ENCODE results near the gene OR2A7.
"Not testable (repeated sequence)": the region's sequence is repeated elsewhere in the genome, so short reads cannot be mapped to it uniquely, and the experiment has no call there.

Gene OR2A7

DNA sequence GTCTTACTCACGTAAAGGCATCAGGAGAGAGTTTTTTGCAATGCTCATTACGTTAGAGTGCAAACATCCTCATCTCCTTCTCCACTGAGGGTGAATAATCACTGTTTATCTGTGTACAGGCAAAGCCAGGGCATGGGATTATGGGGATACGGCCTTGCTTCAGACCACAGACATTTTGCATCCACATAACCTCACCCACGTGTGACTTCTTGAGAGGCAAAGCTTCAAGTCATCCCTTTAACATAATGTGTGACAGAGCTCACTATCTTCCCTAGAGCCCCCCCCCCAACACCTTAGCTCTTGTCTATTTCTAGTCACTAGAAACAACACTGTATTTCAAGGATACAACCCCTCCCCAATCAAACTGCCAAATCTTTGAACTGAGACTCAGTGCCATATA, 27.0 kb upstream of the OR2A7 start:
- not testable (repeated sequence) for H3K9me3 ChIP-seq (ENCODE audit: control insufficient read depth, low read length); H3K27me3 ChIP-seq (replicated peaks; ENCODE audit: control insufficient read depth, insufficient read depth, low read length, poor library complexity, severe bottlenecking); H3K4me1 ChIP-seq (ENCODE audit: control insufficient read depth, insufficient read depth, low read length, poor library complexity, severe bottlenecking); H3K4me3 ChIP-seq (ENCODE audit: insufficient read depth, low read depth, low read length, poor library complexity, severe bottlenecking); H3K36me3 ChIP-seq (ENCODE audit: control insufficient read depth, insufficient read depth, low read length); DNase-seq; H3K27ac ChIP-seq (ENCODE audit: insufficient read depth, low read length, poor library complexity, severe bottlenecking)

DNA sequence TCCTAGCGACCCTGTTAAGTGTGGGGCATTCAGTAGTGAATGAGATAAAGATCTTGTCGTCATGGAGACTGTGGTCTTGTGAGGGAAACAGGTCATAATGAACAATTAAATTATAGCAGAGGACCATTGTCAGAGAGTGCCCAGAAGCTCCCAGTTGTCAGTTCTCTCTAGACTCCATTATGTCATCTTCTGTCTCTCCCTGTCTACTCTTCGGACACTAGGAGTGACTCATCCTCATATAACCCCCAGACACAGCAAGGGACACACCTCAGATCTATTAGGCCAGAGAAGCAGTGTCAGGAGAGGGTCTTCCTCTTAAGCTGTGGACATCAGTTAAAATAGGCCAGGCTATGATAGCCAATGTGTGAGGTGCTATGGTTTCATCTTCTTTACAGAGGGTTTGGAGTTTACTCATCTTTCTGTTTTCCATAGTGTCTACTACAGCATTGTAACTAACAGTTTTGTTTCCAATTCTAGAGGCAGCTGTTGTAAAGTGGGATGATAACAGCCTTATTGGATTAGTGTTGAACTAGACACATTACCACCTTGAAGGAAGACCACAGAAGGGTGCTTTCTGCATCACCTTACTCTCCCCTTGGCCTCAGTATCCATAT, 22.7 kb upstream of the OR2A7 start:
- not testable (repeated sequence) for DNase-seq; H3K27me3 ChIP-seq (replicated peaks; ENCODE audit: control insufficient read depth, insufficient read depth, low read length, poor library complexity, severe bottlenecking); H3K27ac ChIP-seq (ENCODE audit: insufficient read depth, low read length, poor library complexity, severe bottlenecking); H3K4me3 ChIP-seq (ENCODE audit: insufficient read depth, low read depth, low read length, poor library complexity, severe bottlenecking); H3K36me3 ChIP-seq (ENCODE audit: control insufficient read depth, insufficient read depth, low read length); H3K4me1 ChIP-seq (ENCODE audit: control insufficient read depth, insufficient read depth, low read length, poor library complexity, severe bottlenecking); H3K9me3 ChIP-seq (ENCODE audit: control insufficient read depth, low read length)

DNA sequence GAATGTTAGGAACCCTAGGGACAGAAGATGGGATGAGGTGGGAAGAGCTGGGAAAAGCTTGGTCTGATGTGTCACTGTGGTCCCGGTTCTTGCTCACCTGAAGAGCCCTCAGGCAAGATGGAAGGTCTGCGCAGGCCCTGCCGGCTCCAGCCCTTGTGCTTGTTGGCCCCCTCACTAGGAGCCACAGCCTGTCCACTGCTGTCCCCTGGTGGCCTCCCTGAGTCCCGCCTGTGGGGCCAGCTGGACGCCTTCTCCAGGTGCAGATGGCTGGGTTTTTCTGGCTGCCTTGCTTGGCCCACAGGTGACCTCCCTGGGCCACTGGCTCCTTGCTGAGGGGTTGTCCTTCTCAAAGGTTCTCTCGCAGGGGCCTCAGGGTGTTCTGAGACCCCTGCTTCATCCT, 19.1 kb upstream of the OR2A7 start:
- not testable (repeated sequence) for H3K4me1 ChIP-seq (ENCODE audit: control insufficient read depth, insufficient read depth, low read length, poor library complexity, severe bottlenecking)

DNA sequence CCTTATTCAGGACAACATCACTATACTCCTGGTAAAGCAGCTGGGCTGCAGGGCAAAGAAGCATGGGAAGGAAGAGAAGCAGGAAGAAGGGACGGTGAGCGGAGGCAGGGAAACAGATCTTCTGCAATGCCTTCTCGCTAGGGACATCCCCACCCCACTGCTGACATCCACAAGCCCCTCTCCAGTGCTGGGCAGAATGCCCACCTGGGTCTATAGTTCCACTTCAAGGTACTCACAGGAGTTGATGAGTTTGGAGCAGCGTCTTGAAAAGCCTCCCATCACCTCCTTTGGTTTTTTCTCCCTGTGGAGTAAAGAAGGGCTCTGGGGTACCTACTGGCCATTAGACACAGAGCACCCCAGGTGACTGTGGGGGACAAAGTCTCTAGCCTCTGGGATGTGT, 17.9 kb upstream of the OR2A7 start:
- not testable (repeated sequence) for H3K4me3 ChIP-seq (ENCODE audit: insufficient read depth, low read depth, low read length, poor library complexity, severe bottlenecking); H3K36me3 ChIP-seq (ENCODE audit: control insufficient read depth, insufficient read depth, low read length)

More for the DNA sequence above, 19.1 kb upstream of the OR2A7 start:
- not testable (repeated sequence) for H3K27me3 ChIP-seq (replicated peaks; ENCODE audit: control insufficient read depth, insufficient read depth, low read length, poor library complexity, severe bottlenecking); H3K27ac ChIP-seq (ENCODE audit: insufficient read depth, low read length, poor library complexity, severe bottlenecking); H3K36me3 ChIP-seq (ENCODE audit: control insufficient read depth, insufficient read depth, low read length); H3K9me3 ChIP-seq (ENCODE audit: control insufficient read depth, low read length); H3K4me3 ChIP-seq (ENCODE audit: insufficient read depth, low read depth, low read length, poor library complexity, severe bottlenecking); DNase-seq

DNA sequence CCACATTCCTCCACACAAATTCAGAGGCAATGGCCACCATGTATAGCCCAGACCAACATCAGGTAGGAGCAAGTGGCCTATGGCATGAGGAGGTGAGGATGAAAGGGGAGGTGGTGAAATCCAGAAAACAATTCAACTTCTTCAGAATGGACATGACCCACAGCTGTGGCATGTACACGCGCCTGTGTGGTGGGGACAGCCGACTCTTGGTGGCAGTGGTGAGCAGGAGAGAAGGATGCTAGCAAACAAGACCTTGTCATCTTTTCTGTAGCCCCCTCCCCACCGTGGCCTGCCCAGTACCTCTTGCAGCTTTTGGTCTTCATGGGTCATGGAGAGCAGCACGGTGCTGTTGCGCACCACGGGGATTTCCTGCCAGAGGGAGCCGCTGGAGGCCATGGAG, 17.4 kb upstream of the OR2A7 start:
- H3K4me1 ChIP-seq (ENCODE audit: control insufficient read depth, insufficient read depth, low read length, poor library complexity, severe bottlenecking); H3K27me3 ChIP-seq (replicated peaks; ENCODE audit: control insufficient read depth, insufficient read depth, low read length, poor library complexity, severe bottlenecking); H3K4me3 ChIP-seq (ENCODE audit: insufficient read depth, low read depth, low read length, poor library complexity, severe bottlenecking); DNase-seq; H3K9me3 ChIP-seq (ENCODE audit: control insufficient read depth, low read length); H3K27ac ChIP-seq (ENCODE audit: insufficient read depth, low read length, poor library complexity, severe bottlenecking); H3K36me3 ChIP-seq (ENCODE audit: control insufficient read depth, insufficient read depth, low read length): not testable (repeated sequence)

More for the DNA sequence above, 17.9 kb upstream of the OR2A7 start:
- H3K4me1 ChIP-seq (ENCODE audit: control insufficient read depth, insufficient read depth, low read length, poor library complexity, severe bottlenecking); DNase-seq; H3K9me3 ChIP-seq (ENCODE audit: control insufficient read depth, low read length); H3K27ac ChIP-seq (ENCODE audit: insufficient read depth, low read length, poor library complexity, severe bottlenecking); H3K27me3 ChIP-seq (replicated peaks; ENCODE audit: control insufficient read depth, insufficient read depth, low read length, poor library complexity, severe bottlenecking): not testable (repeated sequence)

DNA sequence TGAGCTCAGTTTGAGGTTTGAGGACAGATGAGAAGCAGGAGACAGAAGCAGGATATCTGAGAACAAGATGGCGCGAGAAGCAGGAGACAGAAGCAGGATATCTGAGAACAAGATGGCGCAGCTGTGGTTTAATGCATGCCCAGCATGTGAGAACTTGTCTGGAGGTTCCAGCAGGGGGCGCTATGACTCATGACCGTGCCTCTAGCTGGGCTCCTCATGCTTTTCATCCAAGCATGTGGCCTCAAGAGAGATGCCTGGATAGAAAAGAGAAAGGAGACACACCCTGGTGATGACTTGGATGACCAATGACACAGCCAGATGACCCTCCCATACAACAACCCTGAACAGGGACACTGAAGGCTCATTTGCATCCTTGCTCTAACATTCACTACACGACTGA, 15.4 kb upstream of the OR2A7 start:
- H3K4me1 ChIP-seq (ENCODE audit: control insufficient read depth, insufficient read depth, low read length, poor library complexity, severe bottlenecking); H3K9me3 ChIP-seq (ENCODE audit: control insufficient read depth, low read length); H3K36me3 ChIP-seq (ENCODE audit: control insufficient read depth, insufficient read depth, low read length); H3K4me3 ChIP-seq (ENCODE audit: insufficient read depth, low read depth, low read length, poor library complexity, severe bottlenecking); DNase-seq; H3K27ac ChIP-seq (ENCODE audit: insufficient read depth, low read length, poor library complexity, severe bottlenecking); H3K27me3 ChIP-seq (replicated peaks; ENCODE audit: control insufficient read depth, insufficient read depth, low read length, poor library complexity, severe bottlenecking): not testable (repeated sequence)

DNA sequence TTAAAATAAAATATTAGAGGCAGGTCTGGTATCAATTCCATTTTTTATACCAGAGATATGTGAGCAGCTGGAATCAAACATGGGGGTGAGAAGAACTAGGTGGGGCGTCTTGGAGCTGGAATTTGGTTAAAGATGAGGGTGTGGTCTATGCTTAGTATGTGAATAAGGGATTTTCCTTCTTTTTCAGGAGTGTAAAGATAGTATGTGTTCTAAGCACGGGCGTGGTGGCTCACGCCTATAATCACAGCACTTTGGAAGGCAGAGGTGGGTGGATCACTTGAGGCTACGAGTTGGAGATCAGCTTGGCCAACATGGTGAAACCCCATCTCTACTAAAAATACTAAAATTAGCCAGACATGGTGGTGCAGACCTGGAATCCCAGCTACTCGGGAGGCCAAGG, 10.7 kb upstream of the OR2A7 start:
- not testable (repeated sequence) for H3K27me3 ChIP-seq (replicated peaks; ENCODE audit: control insufficient read depth, insufficient read depth, low read length, poor library complexity, severe bottlenecking); H3K36me3 ChIP-seq (ENCODE audit: control insufficient read depth, insufficient read depth, low read length); H3K4me3 ChIP-seq (ENCODE audit: insufficient read depth, low read depth, low read length, poor library complexity, severe bottlenecking); DNase-seq; H3K4me1 ChIP-seq (ENCODE audit: control insufficient read depth, insufficient read depth, low read length, poor library complexity, severe bottlenecking); H3K27ac ChIP-seq (ENCODE audit: insufficient read depth, low read length, poor library complexity, severe bottlenecking); H3K9me3 ChIP-seq (ENCODE audit: control insufficient read depth, low read length)

DNA sequence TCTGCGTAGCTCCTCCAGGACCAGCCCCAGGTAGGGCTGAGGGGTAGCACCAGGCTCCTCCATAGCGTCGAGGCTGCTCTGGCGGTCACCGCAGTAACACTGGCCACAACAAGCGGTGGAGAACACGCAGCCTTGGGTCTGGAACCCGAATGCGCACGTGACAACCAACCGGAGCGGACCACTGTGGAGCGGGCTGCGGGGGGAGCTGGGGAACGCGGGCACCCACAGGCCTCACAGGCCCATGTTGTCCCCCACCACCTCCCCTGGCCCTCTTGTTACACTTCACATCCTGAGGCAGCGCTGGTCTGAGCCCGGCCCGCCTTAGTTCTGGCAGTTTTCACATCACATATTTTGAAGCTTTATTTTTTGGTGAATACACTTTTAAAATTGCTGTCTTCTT, 4.6 kb upstream of the OR2A7 start, which contains the start of gene CTAGE8:
Gene CTAGE8, minus strand, starts transcription at position 101 of the 400 bp plus-strand sequence. Its CDS starts 38 bp downstream, at position 63.
- not testable (repeated sequence) for H3K9me3 ChIP-seq (ENCODE audit: control insufficient read depth, low read length); DNase-seq; H3K4me3 ChIP-seq (ENCODE audit: insufficient read depth, low read depth, low read length, poor library complexity, severe bottlenecking); H3K27ac ChIP-seq (ENCODE audit: insufficient read depth, low read length, poor library complexity, severe bottlenecking); H3K36me3 ChIP-seq (ENCODE audit: control insufficient read depth, insufficient read depth, low read length); H3K27me3 ChIP-seq (replicated peaks; ENCODE audit: control insufficient read depth, insufficient read depth, low read length, poor library complexity, severe bottlenecking); H3K4me1 ChIP-seq (ENCODE audit: control insufficient read depth, insufficient read depth, low read length, poor library complexity, severe bottlenecking)

DNA sequence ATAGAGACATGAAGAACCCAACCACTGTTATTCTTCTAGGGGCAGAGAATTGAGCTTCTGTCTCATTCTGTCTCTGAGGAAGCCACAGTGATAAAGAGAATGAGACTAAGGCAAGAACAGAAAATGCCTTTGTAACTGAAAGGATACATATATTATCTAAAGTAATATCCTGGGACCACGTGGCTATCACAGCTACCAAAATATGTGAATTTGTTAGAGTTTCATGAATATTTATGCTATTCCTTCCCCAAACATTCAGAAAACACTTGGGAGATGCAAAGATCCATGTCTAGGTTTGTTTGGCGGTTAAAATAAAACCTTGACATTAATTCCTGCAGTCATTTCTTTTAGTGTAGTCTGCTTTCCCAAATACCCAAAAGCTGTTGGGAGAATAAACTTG, 2.5 kb downstream of the OR2A7 start:
- not testable (repeated sequence) for H3K9me3 ChIP-seq (ENCODE audit: control insufficient read depth, low read length); H3K36me3 ChIP-seq (ENCODE audit: control insufficient read depth, insufficient read depth, low read length); H3K27me3 ChIP-seq (replicated peaks; ENCODE audit: control insufficient read depth, insufficient read depth, low read length, poor library complexity, severe bottlenecking); H3K27ac ChIP-seq (ENCODE audit: insufficient read depth, low read length, poor library complexity, severe bottlenecking); H3K4me1 ChIP-seq (ENCODE audit: control insufficient read depth, insufficient read depth, low read length, poor library complexity, severe bottlenecking); DNase-seq; H3K4me3 ChIP-seq (ENCODE audit: insufficient read depth, low read depth, low read length, poor library complexity, severe bottlenecking)

DNA sequence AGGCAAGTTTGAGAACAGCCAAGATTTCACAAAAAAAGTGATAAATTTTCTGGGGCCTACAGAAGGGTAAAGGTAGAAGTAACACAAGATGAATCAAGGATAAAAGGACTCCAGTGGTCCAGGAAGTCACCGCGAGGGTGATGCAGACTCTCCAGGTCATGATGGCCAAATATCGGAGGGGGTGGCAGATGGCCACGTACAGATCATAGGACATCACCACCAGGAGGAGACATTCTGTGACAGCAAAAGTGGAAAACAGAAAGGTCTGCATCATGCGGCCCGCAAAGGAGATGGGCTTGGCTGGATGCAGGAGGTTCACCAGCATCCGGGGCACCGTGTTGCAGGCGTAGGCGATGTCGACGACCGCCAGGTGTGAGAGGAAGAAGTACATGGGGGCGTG, 5.5 kb downstream of the OR2A7 start:
- not testable (repeated sequence) for H3K4me3 ChIP-seq (ENCODE audit: insufficient read depth, low read depth, low read length, poor library complexity, severe bottlenecking); H3K27ac ChIP-seq (ENCODE audit: insufficient read depth, low read length, poor library complexity, severe bottlenecking); H3K27me3 ChIP-seq (replicated peaks; ENCODE audit: control insufficient read depth, insufficient read depth, low read length, poor library complexity, severe bottlenecking); H3K4me1 ChIP-seq (ENCODE audit: control insufficient read depth, insufficient read depth, low read length, poor library complexity, severe bottlenecking); H3K9me3 ChIP-seq (ENCODE audit: control insufficient read depth, low read length); H3K36me3 ChIP-seq (ENCODE audit: control insufficient read depth, insufficient read depth, low read length); DNase-seq

DNA sequence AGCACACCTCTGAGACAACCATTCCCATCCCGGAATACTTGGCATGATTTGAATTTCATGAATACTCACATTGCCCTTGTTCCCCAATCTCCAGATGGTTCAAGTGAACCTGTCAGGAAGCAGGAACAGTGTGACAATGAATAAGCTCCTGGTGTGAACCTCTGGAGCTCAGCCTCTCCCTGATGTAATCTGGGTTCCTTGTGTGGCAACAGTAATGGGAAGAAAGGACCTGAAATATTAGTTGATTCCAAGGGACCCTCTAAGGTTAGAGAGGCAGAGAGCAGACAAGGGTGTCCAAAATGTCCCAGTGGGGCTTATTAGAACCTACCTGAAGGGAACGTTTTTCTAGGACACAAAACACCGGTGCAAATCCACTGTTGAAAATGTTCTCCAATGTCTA, 8.5 kb downstream of the OR2A7 start:
- no peaks in the 10 kb centered on the region for H3K9me3 ChIP-seq (ENCODE audit: control insufficient read depth, low read length)
- H3K27me3 ChIP-seq (replicated peaks; ENCODE audit: control insufficient read depth, insufficient read depth, low read length, poor library complexity, severe bottlenecking): no peaks in the 10 kb centered on the region
- H3K4me1 ChIP-seq (ENCODE audit: control insufficient read depth, insufficient read depth, low read length, poor library complexity, severe bottlenecking): no peaks in the 10 kb centered on the region
- no peak for DNase-seq
- no peak overlapping the region for H3K4me3 ChIP-seq (ENCODE audit: insufficient read depth, low read depth, low read length, poor library complexity, severe bottlenecking)
- H3K27ac ChIP-seq (ENCODE audit: insufficient read depth, low read length, poor library complexity, severe bottlenecking): no peak overlapping the region
- no peaks in the 10 kb centered on the region for H3K36me3 ChIP-seq (ENCODE audit: control insufficient read depth, insufficient read depth, low read length)

All from effector memory CD4-positive, alpha-beta T cell (primary cell).